ENCODE results near the gene PRKG1.

GRCh38 chr10:51313251-51313650 is 239.0 kb downstream of the PRKG1 start:
- TF ChIP-seq, protein P1, sequence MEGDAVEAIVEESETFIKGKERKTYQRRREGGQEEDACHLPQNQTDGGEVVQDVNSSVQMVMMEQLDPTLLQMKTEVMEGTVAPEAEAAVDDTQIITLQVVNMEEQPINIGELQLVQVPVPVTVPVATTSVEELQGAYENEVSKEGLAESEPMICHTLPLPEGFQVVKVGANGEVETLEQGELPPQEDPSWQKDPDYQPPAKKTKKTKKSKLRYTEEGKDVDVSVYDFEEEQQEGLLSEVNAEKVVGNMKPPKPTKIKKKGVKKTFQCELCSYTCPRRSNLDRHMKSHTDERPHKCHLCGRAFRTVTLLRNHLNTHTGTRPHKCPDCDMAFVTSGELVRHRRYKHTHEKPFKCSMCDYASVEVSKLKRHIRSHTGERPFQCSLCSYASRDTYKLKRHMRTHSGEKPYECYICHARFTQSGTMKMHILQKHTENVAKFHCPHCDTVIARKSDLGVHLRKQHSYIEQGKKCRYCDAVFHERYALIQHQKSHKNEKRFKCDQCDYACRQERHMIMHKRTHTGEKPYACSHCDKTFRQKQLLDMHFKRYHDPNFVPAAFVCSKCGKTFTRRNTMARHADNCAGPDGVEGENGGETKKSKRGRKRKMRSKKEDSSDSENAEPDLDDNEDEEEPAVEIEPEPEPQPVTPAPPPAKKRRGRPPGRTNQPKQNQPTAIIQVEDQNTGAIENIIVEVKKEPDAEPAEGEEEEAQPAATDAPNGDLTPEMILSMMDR (IDR thresholded peaks at IDR 0.05), result no peak
- TF ChIP-seq POLR2AphosphoS5 (IDR thresholded peaks at IDR 0.05; ENCODE audit: insufficient read depth in 1 of 2, low read depth in 1 of 2), result no peak
